ENCODE measurements around the gene ACTR1A. TPM values are rescaled to one million over a fixed set of nuclear protein-coding genes. Genes with fewer than 3 reads are reported as not detected.

Gene ACTR1A
- total and polyA plus RNA-seq, 7 experiments from 2014 or later = 47.5 to 69.4 (median 58.9) TPM

DNA sequence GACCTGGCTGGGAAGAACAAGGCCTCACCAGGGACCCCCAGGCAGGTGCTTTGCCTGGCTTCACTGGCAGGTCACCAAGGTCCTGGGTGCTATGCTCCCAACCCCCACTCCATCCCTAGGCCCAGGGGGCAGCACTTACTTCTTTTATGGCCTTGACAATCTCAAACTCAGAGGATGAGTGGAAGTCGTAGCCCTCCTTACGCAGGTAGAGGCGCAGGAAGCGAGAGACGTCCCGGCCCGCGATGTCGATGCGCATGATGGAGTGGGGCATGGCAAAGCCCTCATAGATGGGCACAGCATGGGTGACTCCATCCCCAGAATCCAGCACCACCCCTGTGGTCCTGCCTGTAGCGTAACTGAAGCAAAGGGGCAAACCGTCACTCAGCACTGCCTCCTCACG, 18.5 kb downstream of the ACTR1A start:
- no peak overlapping the region for H3K4me3 ChIP-seq (ENCODE audit: low read length)
- DNase-seq (no peak), ATAC-seq (no peak)
- POLR2A ChIA-PET = no interaction called here
- Mint-ChIP-seq H3K4me1 (peaks cover 0 to 3% (median 2%) of the 10 kb centered on the region in 7 donors), H3K27me3 (no peaks in the 10 kb centered on the region), H3K4me3 (no peak overlapping the region), H3K36me3 (peaks cover 4 to 41% (median 6%) of the 10 kb centered on the region in 5 donors), H3K27ac (no peak overlapping the region), H3K9me3 (no peaks in the 10 kb centered on the region)
- H3K27me3 ChIP-seq (ENCODE audit: control insufficient read depth in 2 of 2, insufficient read depth in 2 of 2, low read length in 2 of 2) = no peaks in the 10 kb centered on the region
- H3K36me3 ChIP-seq (ENCODE audit: control insufficient read depth in 2 of 3, insufficient read depth in 3 of 3, low read length in 3 of 3) = peaks cover 28 to 99% (median 33%) of the 10 kb centered on the region in 3 experiments
- intact Hi-C loops (cut with micrococcal nuclease) = no loop called here
- no peak overlapping the region for H3K27ac ChIP-seq (ENCODE audit: low read depth, low read length)
- H3K4me1 ChIP-seq (ENCODE audit: control insufficient read depth in 2 of 2, insufficient read depth in 2 of 2, low read length in 2 of 2) = no peaks in the 10 kb centered on the region
- CTCF ChIA-PET = no interaction called here
- H3K9me3 ChIP-seq (ENCODE audit: control insufficient read depth in 2 of 3, low read length in 3 of 3) = no peaks in the 10 kb centered on the region

GRCh38 chr10:102480396-102480795, 22.1 kb downstream of the ACTR1A start:
- Mint-ChIP-seq H3K27ac (no peak overlapping the region), H3K36me3 (peaks cover 0 to 24% (median 5%) of the 10 kb centered on the region in 5 donors), H3K4me3 (no peak overlapping the region), H3K9me3 (no peaks in the 10 kb centered on the region), H3K4me1 (peaks cover 5 to 26% (median 15%) of the 10 kb centered on the region in 7 donors), H3K27me3 (no peaks in the 10 kb centered on the region)
- no peak overlapping the region for H3K4me3 ChIP-seq (ENCODE audit: low read length)
- H3K4me1 ChIP-seq (ENCODE audit: control insufficient read depth in 2 of 2, insufficient read depth in 2 of 2, low read length in 2 of 2) = peaks cover 0 to 4% of the 10 kb centered on the region in 2 donors
- intact Hi-C loops (cut with micrococcal nuclease) = no loop called here
- no peaks in the 10 kb centered on the region for H3K27me3 ChIP-seq (ENCODE audit: control insufficient read depth in 2 of 2, insufficient read depth in 2 of 2, low read length in 2 of 2)
- DNase-seq (no peak), ATAC-seq (no peak)
- POLR2A ChIA-PET = interaction anchor here (1.0 to 1.4 kb wide), 2 partner anchors 11 to 44 kb away, joined by 3 to 4 read pairs; no protein-coding TSS in a partner anchor
- H3K27ac ChIP-seq (ENCODE audit: low read depth, low read length) = no peak overlapping the region
- peaks cover 21 to 63% (median 22%) of the 10 kb centered on the region in 3 experiments for H3K36me3 ChIP-seq (ENCODE audit: control insufficient read depth in 2 of 3, insufficient read depth in 3 of 3, low read length in 3 of 3)
- CTCF ChIA-PET = interaction anchor here (0.6 to 2.3 kb wide), 5 partner anchors 14 to 255 kb away, joined by 3 to 23 read pairs (median 4); partner anchors contain the start of gene ELOVL3
- H3K9me3 ChIP-seq (ENCODE audit: control insufficient read depth in 2 of 3, low read length in 3 of 3) = no peaks in the 10 kb centered on the region

DNA sequence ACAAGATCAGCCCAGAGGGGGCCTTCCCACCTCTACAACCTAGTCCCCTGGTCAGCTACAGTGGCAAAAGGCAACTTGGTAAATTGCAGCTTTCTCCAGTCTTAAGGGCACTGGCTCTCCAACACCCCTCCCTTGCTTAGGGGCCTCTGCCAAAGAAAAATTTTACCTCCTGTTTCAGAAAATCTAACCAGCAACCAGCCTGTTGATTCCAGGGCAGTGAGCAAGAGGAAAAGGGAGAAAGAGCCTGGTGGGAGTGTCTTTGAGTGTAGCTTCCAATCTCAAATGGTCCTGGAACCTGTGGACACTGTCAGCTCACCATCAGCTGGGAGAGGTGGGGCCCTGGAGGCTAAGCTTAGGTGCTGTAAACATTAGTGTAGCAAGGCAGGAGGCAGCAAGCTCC, 22.9 kb downstream of the ACTR1A start:
- H3K36me3 ChIP-seq (ENCODE audit: control insufficient read depth in 2 of 3, insufficient read depth in 3 of 3, low read length in 3 of 3) = peaks cover 18 to 55% (median 19%) of the 10 kb centered on the region in 3 experiments

GRCh38 chr10:102476466-102477141, 25.9 kb downstream of the ACTR1A start:
- ChIA-PET POLR2A (interaction anchor here (0.6 to 1.1 kb wide), 4 partner anchors 28 to 82 kb away, joined by 3 read pairs; partner anchors contain the start of genes FBXL15 and SUFU), CTCF (interaction anchor here (1.2 kb wide), 1 partner anchor 26 kb away, joined by 5 read pairs; no protein-coding TSS in a partner anchor)
- Mint-ChIP-seq H3K27ac (peak overlapping the region in 8 of 9 donors; percentile 71 to 91 (median 83)), H3K4me1 (peaks cover 13 to 52% (median 37%) of the 10 kb centered on the region in 7 donors), H3K27me3 (no peaks in the 10 kb centered on the region), H3K9me3 (no peaks in the 10 kb centered on the region), H3K36me3 (peaks cover 0 to 11% (median under 1%) of the 10 kb centered on the region in 5 donors), H3K4me3 (peak overlapping the region in 1 of 10 donors; percentile 9)
- Histone ChIP-seq H3K27ac (ENCODE audit: low read depth, low read length) (peak overlapping the region; percentile 31), H3K27me3 (ENCODE audit: control insufficient read depth in 2 of 2, insufficient read depth in 2 of 2, low read length in 2 of 2) (no peaks in the 10 kb centered on the region), H3K4me1 (ENCODE audit: control insufficient read depth in 2 of 2, insufficient read depth in 2 of 2, low read length in 2 of 2) (peaks cover 9 to 15% of the 10 kb centered on the region in 2 donors), H3K4me3 (ENCODE audit: low read length) (no peak overlapping the region), H3K36me3 (ENCODE audit: control insufficient read depth in 2 of 3, insufficient read depth in 3 of 3, low read length in 3 of 3) (peaks cover 0 to 26% (median 6%) of the 10 kb centered on the region in 3 experiments), H3K9me3 (ENCODE audit: control insufficient read depth in 2 of 3, low read length in 3 of 3) (no peaks in the 10 kb centered on the region)
- DNase-seq (peak in 4 of 9 donors; percentile 22 to 43 (median 29)), ATAC-seq (no peak)
- intact Hi-C loops (cut with micrococcal nuclease) = no loop called here

More for the DNA sequence above, 22.9 kb downstream of the ACTR1A start:
- intact Hi-C loops (cut with micrococcal nuclease) = loop anchor here (1.0 to 2.0 kb wide), 13 partner anchors 19 to 310 kb away; partner anchors contain the start of genes CUEDC2 (in 2 of the 2) and ACTR1A (in 1 of the 2)
- ChIA-PET CTCF (interaction anchor here (0.6 to 2.3 kb wide), 16 partner anchors 8 to 254 kb away, joined by 3 to 23 read pairs (median 4); partner anchors contain the start of genes C10orf95, ELOVL3 and NFKB2), POLR2A (interaction anchor here (0.8 to 1.4 kb wide), 5 partner anchors 10 to 85 kb away, joined by 3 to 5 read pairs (median 3); partner anchors contain the start of genes CUEDC2 and NFKB2)
- ATAC-seq (no peak), DNase-seq (no peak)
- Mint-ChIP-seq H3K36me3 (peaks cover 0 to 24% (median 5%) of the 10 kb centered on the region in 5 donors), H3K27me3 (no peaks in the 10 kb centered on the region), H3K9me3 (no peaks in the 10 kb centered on the region), H3K27ac (peak overlapping the region in 3 of 9 donors; percentile 65 to 87 (median 85)), H3K4me1 (peaks cover 8 to 30% (median 19%) of the 10 kb centered on the region in 7 donors), H3K4me3 (no peak overlapping the region)
- H3K27ac ChIP-seq (ENCODE audit: low read depth, low read length) = peak overlapping the region; percentile 36
- H3K9me3 ChIP-seq (ENCODE audit: control insufficient read depth in 2 of 3, low read length in 3 of 3) = no peaks in the 10 kb centered on the region
- peaks cover 0 to 4% of the 10 kb centered on the region in 2 donors for H3K4me1 ChIP-seq (ENCODE audit: control insufficient read depth in 2 of 2, insufficient read depth in 2 of 2, low read length in 2 of 2)
- H3K27me3 ChIP-seq (ENCODE audit: control insufficient read depth in 2 of 2, insufficient read depth in 2 of 2, low read length in 2 of 2) = no peaks in the 10 kb centered on the region
- H3K4me3 ChIP-seq (ENCODE audit: low read length) = no peak overlapping the region

- H3K4me3 ChIP-seq (ENCODE audit: low read length) = no peak overlapping the region
- H3K4me3 Mint-ChIP-seq = no peak overlapping the region
- no peaks in the 10 kb centered on the region for H3K9me3 ChIP-seq (ENCODE audit: control insufficient read depth in 2 of 3, low read length in 3 of 3)
- H3K36me3 ChIP-seq (ENCODE audit: control insufficient read depth in 2 of 3, insufficient read depth in 3 of 3, low read length in 3 of 3) = peaks cover 0 to 17% (median 0%) of the 10 kb centered on the region in 3 experiments
- H3K4me1 ChIP-seq (ENCODE audit: control insufficient read depth in 2 of 2, insufficient read depth in 2 of 2, low read length in 2 of 2) = peaks cover 9 to 15% of the 10 kb centered on the region in 2 donors
- intact Hi-C loops (cut with micrococcal nuclease) = no loop called here
- no peaks in the 10 kb centered on the region for H3K27me3 ChIP-seq (ENCODE audit: control insufficient read depth in 2 of 2, insufficient read depth in 2 of 2, low read length in 2 of 2)
- CTCF ChIA-PET = interaction anchor here (1.2 kb wide), 1 partner anchor 25 kb away, joined by 5 read pairs; no protein-coding TSS in a partner anchor
- peaks cover 0 to 11% (median 0%) of the 10 kb centered on the region in 5 donors for H3K36me3 Mint-ChIP-seq
- H3K27ac Mint-ChIP-seq = peak overlapping the region; percentile 23 to 81 (median 59)
- ATAC-seq (no peak), DNase-seq (no peak)
- H3K9me3 Mint-ChIP-seq = no peaks in the 10 kb centered on the region
- POLR2A ChIA-PET = interaction anchor here (0.6 to 0.8 kb wide), 3 partner anchors 14 to 81 kb away, joined by 3 read pairs; no protein-coding TSS in a partner anchor
- peaks cover 15 to 52% (median 37%) of the 10 kb centered on the region in 7 donors for H3K4me1 Mint-ChIP-seq
- no peak overlapping the region for H3K27ac ChIP-seq (ENCODE audit: low read depth, low read length)
- no peaks in the 10 kb centered on the region for H3K27me3 Mint-ChIP-seq
Observed at GRCh38 chr10:102475451-102476040, 27.0 kb downstream of the ACTR1A start.
